ENCODE results near the gene HMGCR.
A peak's percentile ranks its signal among the peaks of the same experiment; 100 is the strongest.
"Not testable (repeated sequence)": the region's sequence is repeated elsewhere in the genome, so short reads cannot be mapped to it uniquely, and the experiment has no call there.

HMGCR gene

GRCh38 chr5:75306746-75307145 lies 30.3 kb upstream of the HMGCR start:
- H3K36me3 ChIP-seq (ENCODE audit: insufficient read depth, low read length): no peaks in the 10 kb centered on the region
- no peak overlapping the region for H3K4me3 ChIP-seq (ENCODE audit: low read length, poor library complexity, severe bottlenecking)
- no peaks in the 10 kb centered on the region for H3K9me3 ChIP-seq (ENCODE audit: insufficient read depth, low read depth, low read length)
- no peaks in the 10 kb centered on the region for H3K27me3 ChIP-seq (ENCODE audit: insufficient read depth, low read length, poor library complexity, severe bottlenecking)
- no peak for TF ChIP-seq CTCF (conservative IDR thresholded peaks at IDR 0.05; ENCODE audit: low read length)
- no peak for TF ChIP-seq EZH2phosphoT487 (IDR thresholded peaks at IDR 0.05; ENCODE audit: borderline replicate concordance)
- no peaks in the 10 kb centered on the region for H3K79me2 ChIP-seq (ENCODE audit: insufficient read depth, low read length)
- no peaks in the 10 kb centered on the region for H4K20me1 ChIP-seq (ENCODE audit: insufficient read depth, low read length, poor library complexity, severe bottlenecking)
- no peak overlapping the region for H2AFZ ChIP-seq (ENCODE audit: low read length)
- no peaks in the 10 kb centered on the region for H3F3A ChIP-seq (ENCODE audit: low read depth)
- no peak overlapping the region for H3K4me2 ChIP-seq (ENCODE audit: low read depth, low read length, poor library complexity, severe bottlenecking)
- H3K4me1 ChIP-seq (ENCODE audit: insufficient read depth, low read length, poor library complexity, severe bottlenecking): peaks cover 7% of the 10 kb centered on the region
- no peaks in the 10 kb centered on the region for H3K9me2 ChIP-seq (replicated peaks; ENCODE audit: low read depth, low read length)
- H3K9ac ChIP-seq (ENCODE audit: low read depth, low read length, poor library complexity, severe bottlenecking): no peak overlapping the region

DNA sequence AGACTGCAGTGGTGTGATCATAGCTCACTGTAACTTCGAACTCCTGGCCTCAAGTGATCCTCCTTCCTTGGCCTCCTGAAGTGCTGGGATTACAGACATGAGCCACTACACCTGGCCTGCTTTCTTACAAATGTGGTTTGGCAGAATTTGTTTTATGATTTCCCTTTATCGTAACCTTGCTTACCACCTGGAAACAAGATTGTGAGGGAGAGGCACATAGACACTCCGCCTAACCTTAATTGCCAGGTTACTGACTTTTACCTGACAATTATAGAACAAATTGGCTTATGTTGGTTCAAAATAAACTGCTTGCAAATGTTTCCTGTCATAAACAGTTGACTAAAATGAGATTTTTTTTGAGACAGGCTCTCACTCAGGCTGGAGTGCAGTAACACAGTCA lies 26.8 kb upstream of the HMGCR start:
- Histone ChIP-seq H3K36me3 (ENCODE audit: insufficient read depth, low read length) (no peaks in the 10 kb centered on the region), H3K27me3 (ENCODE audit: insufficient read depth, low read length, poor library complexity, severe bottlenecking) (no peaks in the 10 kb centered on the region), H3K79me2 (ENCODE audit: insufficient read depth, low read length) (no peaks in the 10 kb centered on the region), H3K4me2 (ENCODE audit: low read depth, low read length, poor library complexity, severe bottlenecking) (no peak overlapping the region), H3F3A (ENCODE audit: low read depth) (no peaks in the 10 kb centered on the region), H3K4me1 (ENCODE audit: insufficient read depth, low read length, poor library complexity, severe bottlenecking) (peaks cover 7% of the 10 kb centered on the region), H4K20me1 (ENCODE audit: insufficient read depth, low read length, poor library complexity, severe bottlenecking) (no peaks in the 10 kb centered on the region), H3K9ac (ENCODE audit: low read depth, low read length, poor library complexity, severe bottlenecking) (no peak overlapping the region), H3K9me3 (ENCODE audit: insufficient read depth, low read depth, low read length) (no peaks in the 10 kb centered on the region), H3K4me3 (ENCODE audit: low read length, poor library complexity, severe bottlenecking) (no peak overlapping the region), H3K9me2 (replicated peaks; ENCODE audit: low read depth, low read length) (no peaks in the 10 kb centered on the region), H2AFZ (ENCODE audit: low read length) (no peak overlapping the region)
- TF ChIP-seq EZH2phosphoT487 (IDR thresholded peaks at IDR 0.05; ENCODE audit: borderline replicate concordance) (no peak), CTCF (conservative IDR thresholded peaks at IDR 0.05; ENCODE audit: low read length) (no peak)

DNA sequence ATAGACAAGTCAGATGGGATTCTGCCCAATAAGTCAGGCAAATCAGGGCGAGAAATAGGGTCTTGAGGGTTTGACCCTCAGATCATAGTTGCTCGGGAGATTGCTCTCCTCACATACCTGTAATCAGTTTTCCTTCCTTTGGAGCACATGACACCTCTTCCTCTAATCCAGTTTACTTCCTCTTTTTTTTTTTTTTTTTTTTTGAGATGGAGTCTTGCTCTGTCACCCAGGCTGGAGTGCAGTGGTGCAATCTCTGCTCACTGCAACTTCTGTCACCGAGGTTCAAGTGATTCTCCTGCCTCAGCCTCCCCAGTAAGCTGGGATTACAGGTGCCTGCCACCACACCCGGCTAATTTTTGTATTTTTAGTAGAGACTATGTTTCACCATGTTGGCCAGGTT lies 17.9 kb upstream of the HMGCR start:
- H3K27me3 ChIP-seq (ENCODE audit: insufficient read depth, low read length, poor library complexity, severe bottlenecking); H3K9ac ChIP-seq (ENCODE audit: low read depth, low read length, poor library complexity, severe bottlenecking); H3K4me3 ChIP-seq (ENCODE audit: low read length, poor library complexity, severe bottlenecking); H3K36me3 ChIP-seq (ENCODE audit: insufficient read depth, low read length); H3K4me1 ChIP-seq (ENCODE audit: insufficient read depth, low read length, poor library complexity, severe bottlenecking); H2AFZ ChIP-seq (ENCODE audit: low read length); H3F3A ChIP-seq (ENCODE audit: low read depth); H3K79me2 ChIP-seq (ENCODE audit: insufficient read depth, low read length); H3K4me2 ChIP-seq (ENCODE audit: low read depth, low read length, poor library complexity, severe bottlenecking); H4K20me1 ChIP-seq (ENCODE audit: insufficient read depth, low read length, poor library complexity, severe bottlenecking); H3K9me2 ChIP-seq (replicated peaks; ENCODE audit: low read depth, low read length); H3K9me3 ChIP-seq (ENCODE audit: insufficient read depth, low read depth, low read length): not testable (repeated sequence)

DNA sequence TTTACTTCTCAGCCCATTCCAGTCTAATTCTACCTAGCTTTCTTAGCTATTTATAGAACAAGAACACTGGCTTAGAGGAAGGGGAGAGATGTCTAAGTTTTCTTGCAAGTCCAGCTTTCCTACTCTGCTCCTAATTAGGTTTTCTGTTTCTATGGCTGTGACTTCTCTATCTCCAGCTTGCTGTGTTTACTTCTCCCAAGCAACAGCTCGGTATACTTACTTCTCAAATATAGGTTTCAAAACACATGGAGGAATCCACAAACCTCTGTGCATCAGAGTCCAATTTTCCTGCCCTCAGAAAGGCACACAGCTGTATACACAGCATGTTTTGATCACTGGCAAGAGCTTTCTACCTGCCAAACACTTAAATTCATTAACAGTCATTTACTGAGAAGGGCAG lies 17.4 kb upstream of the HMGCR start:
- no peaks in the 10 kb centered on the region for H3K79me2 ChIP-seq (ENCODE audit: insufficient read depth, low read length)
- no peak for TF ChIP-seq CTCF (conservative IDR thresholded peaks at IDR 0.05; ENCODE audit: low read length)
- no peak for TF ChIP-seq EZH2phosphoT487 (IDR thresholded peaks at IDR 0.05; ENCODE audit: borderline replicate concordance)
- no peak overlapping the region for H3K9ac ChIP-seq (ENCODE audit: low read depth, low read length, poor library complexity, severe bottlenecking)
- H3K9me3 ChIP-seq (ENCODE audit: insufficient read depth, low read depth, low read length): no peaks in the 10 kb centered on the region
- H2AFZ ChIP-seq (ENCODE audit: low read length): 0 out of 2 replicates have a peak overlapping the region, but pooled peaks have one; percentile 41
- no peak overlapping the region for H3K4me2 ChIP-seq (ENCODE audit: low read depth, low read length, poor library complexity, severe bottlenecking)
- no peak overlapping the region for H3K4me3 ChIP-seq (ENCODE audit: low read length, poor library complexity, severe bottlenecking)
- no peaks in the 10 kb centered on the region for H3K9me2 ChIP-seq (replicated peaks; ENCODE audit: low read depth, low read length)
- no peaks in the 10 kb centered on the region for H3K36me3 ChIP-seq (ENCODE audit: insufficient read depth, low read length)
- no peaks in the 10 kb centered on the region for H3K4me1 ChIP-seq (ENCODE audit: insufficient read depth, low read length, poor library complexity, severe bottlenecking)
- no peaks in the 10 kb centered on the region for H4K20me1 ChIP-seq (ENCODE audit: insufficient read depth, low read length, poor library complexity, severe bottlenecking)
- no peaks in the 10 kb centered on the region for H3F3A ChIP-seq (ENCODE audit: low read depth)
- H3K27me3 ChIP-seq (ENCODE audit: insufficient read depth, low read length, poor library complexity, severe bottlenecking): no peaks in the 10 kb centered on the region

Data from Loucy (cell line).